ENCODE results near the gene QDPR.

DNA sequence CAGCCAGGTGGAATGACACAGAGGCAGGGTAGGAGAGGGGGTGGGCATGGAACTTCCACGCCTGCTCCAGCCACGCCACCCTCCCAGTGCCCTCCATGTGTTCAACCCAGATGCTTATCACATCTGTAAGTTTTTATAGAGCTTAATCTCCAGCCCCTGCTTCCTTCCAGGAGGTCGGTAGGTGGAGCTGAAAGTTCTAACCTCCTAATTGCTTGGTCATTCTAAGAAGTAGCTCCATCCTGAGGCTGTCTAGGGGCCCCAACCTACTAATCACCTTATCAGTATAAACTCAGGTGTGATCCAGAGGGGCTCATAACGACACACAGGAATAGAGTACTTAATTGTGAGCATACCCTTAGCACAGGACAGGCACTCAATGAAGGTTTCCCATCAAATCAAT lies 18.3 kb downstream of the QDPR start:
- TF ChIP-seq, protein P1, sequence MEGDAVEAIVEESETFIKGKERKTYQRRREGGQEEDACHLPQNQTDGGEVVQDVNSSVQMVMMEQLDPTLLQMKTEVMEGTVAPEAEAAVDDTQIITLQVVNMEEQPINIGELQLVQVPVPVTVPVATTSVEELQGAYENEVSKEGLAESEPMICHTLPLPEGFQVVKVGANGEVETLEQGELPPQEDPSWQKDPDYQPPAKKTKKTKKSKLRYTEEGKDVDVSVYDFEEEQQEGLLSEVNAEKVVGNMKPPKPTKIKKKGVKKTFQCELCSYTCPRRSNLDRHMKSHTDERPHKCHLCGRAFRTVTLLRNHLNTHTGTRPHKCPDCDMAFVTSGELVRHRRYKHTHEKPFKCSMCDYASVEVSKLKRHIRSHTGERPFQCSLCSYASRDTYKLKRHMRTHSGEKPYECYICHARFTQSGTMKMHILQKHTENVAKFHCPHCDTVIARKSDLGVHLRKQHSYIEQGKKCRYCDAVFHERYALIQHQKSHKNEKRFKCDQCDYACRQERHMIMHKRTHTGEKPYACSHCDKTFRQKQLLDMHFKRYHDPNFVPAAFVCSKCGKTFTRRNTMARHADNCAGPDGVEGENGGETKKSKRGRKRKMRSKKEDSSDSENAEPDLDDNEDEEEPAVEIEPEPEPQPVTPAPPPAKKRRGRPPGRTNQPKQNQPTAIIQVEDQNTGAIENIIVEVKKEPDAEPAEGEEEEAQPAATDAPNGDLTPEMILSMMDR (IDR thresholded peaks at IDR 0.05 in 2 of 3, conservative IDR thresholded peaks at IDR 0.05 in 1 of 3; ENCODE audit: borderline replicate concordance in 1 of 3, insufficient read depth in 1 of 3, low read depth in 2 of 3, low read length in 2 of 3): no peak
- TF ChIP-seq EGR1 (IDR thresholded peaks at IDR 0.05; ENCODE audit: low read depth) (no peak), ZNF274 (IDR thresholded peaks at IDR 0.05; ENCODE audit: low read depth, low read length) (no peak)
